Endothelial cell (in vitro differentiated cells): ENCODE results near the gene TMEM135. TPM values are rescaled to one million over a fixed set of nuclear protein-coding genes. Genes with fewer than 3 reads are reported as not detected.
"Not testable (repeated sequence)": the region's sequence is repeated elsewhere in the genome, so short reads cannot be mapped to it uniquely, and the experiment has no call there.

Source experiments
- DNase-seq: peaks from one replicate; pipeline ENCODE4 v3.0.0; 2021; ENCODE audit warnings: low spot score
- H3K27ac Mint-ChIP-seq: one replicate; pipeline ENCODE4 v1.8.0; 2021; ENCODE audit warnings: mixed read lengths, inconsistent platforms; ENCODE audit not compliant: unreplicated experiment
- H3K27me3 Mint-ChIP-seq: one replicate; pipeline ENCODE4 v1.8.0; 2021; ENCODE audit warnings: mild to moderate bottlenecking, moderate library complexity, mixed read lengths, inconsistent platforms; ENCODE audit not compliant: unreplicated experiment
- H3K36me3 Mint-ChIP-seq: one replicate; pipeline ENCODE4 v1.8.0; 2021; ENCODE audit warnings: mild to moderate bottlenecking, low read depth, mixed read lengths, inconsistent platforms; ENCODE audit not compliant: unreplicated experiment
- H3K4me1 Mint-ChIP-seq: one replicate; pipeline ENCODE4 v1.8.0; 2021; ENCODE audit warnings: mild to moderate bottlenecking, mixed read lengths, inconsistent platforms; ENCODE audit not compliant: unreplicated experiment
- H3K4me3 Mint-ChIP-seq: one replicate; pipeline ENCODE4 v1.8.0; 2021; ENCODE audit warnings: mild to moderate bottlenecking, mixed read lengths, inconsistent platforms; ENCODE audit not compliant: unreplicated experiment
- H3K9me3 Mint-ChIP-seq: one replicate; pipeline ENCODE4 v1.8.0; 2021; ENCODE audit warnings: mixed read lengths, inconsistent platforms; ENCODE audit not compliant: unreplicated experiment
- CTCF ChIP-seq: fragments of 200-600 bp; sonication (generic); IDR thresholded peaks from one replicate; pipeline ENCODE4 v1.5.0; 2021; ENCODE audit warnings: antibody characterized with exemption; ENCODE audit not compliant: unreplicated experiment
- total RNA-seq: library from RNA; stranded (reverse); fragmentation: NEBNext Ultra II Directional; extraction: Animal tissue kit (Norgen Biotek cat#: 25700); gene quantifications from one replicate; pipeline ENCODE4 v1.2.1, GENCODE V29; 2021; ENCODE audit not compliant: unreplicated experiment

The TMEM135 gene
- total RNA-seq, 1 donor from 2014 or later = 49.7 TPM

DNA sequence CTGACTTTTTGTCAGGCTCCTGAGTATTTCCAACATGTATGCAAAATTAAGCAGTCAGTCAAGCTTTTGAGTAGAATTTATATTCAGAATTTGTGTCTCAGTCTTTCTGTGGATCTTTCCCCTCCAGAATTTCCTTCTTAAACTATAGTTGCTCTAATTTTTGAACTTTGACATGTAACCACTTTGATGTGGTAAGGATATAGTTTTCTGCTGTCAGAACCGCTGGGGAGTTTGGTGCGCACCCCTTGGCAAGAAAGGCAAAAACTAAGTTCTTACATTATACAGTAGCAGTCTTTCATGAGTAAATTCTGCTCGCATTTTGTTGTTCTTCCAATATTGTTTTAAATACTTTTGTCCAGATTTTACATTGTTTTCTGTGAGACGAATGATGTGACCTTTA, 105.9 kb downstream of the TMEM135 start:
- H3K36me3 Mint-ChIP-seq = peaks cover 9% of the 10 kb centered on the region
- H3K4me3 Mint-ChIP-seq = no peak overlapping the region
- peaks cover 4% of the 10 kb centered on the region for H3K9me3 Mint-ChIP-seq
- no peak for DNase-seq
- TF ChIP-seq CTCF = no peak
- no peaks in the 10 kb centered on the region for H3K27me3 Mint-ChIP-seq
- H3K4me1 Mint-ChIP-seq = peaks cover 22% of the 10 kb centered on the region
- no peak overlapping the region for H3K27ac Mint-ChIP-seq

GRCh38 chr11:87144252-87144651, 106.5 kb downstream of the TMEM135 start:
- no peak for DNase-seq
- peaks cover 5% of the 10 kb centered on the region for H3K36me3 Mint-ChIP-seq
- H3K4me3 Mint-ChIP-seq = no peak overlapping the region
- H3K27me3 Mint-ChIP-seq = no peaks in the 10 kb centered on the region
- TF ChIP-seq CTCF = no peak
- H3K9me3 Mint-ChIP-seq = peaks cover 2% of the 10 kb centered on the region
- H3K27ac Mint-ChIP-seq = no peak overlapping the region
- peaks cover 27% of the 10 kb centered on the region for H3K4me1 Mint-ChIP-seq

- TF ChIP-seq CTCF = no peak
These were observed 111.0 kb downstream of the TMEM135 start for GRCh38 chr11:87148749-87149148.

DNA sequence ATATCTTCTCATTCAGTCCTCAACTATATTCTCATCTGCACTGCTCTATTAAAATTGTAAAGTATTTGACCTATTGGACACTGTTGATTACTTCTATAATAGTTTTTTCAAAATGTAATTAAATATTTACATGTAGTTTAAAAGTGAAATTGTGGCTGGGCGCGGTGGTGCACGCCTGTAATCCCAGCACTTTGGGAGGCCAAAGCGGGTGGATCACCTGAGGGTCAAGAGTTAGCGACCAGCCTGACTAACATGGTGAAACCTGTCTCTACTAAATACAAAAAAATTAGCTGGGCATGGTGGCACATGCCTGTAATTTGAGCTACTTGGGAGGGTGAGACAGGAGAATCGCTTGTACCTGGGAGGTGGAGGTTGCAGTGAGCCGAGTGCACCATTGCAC, 112.0 kb downstream of the TMEM135 start:
- not testable (repeated sequence) for H3K4me3 Mint-ChIP-seq, H3K27me3 Mint-ChIP-seq, H3K36me3 Mint-ChIP-seq, H3K9me3 Mint-ChIP-seq, DNase-seq
- H3K4me1 Mint-ChIP-seq = peaks cover 30% of the 10 kb centered on the region
- peak overlapping the region; percentile 87 for H3K27ac Mint-ChIP-seq

More at GRCh38 chr11:87148749-87149148, 111.0 kb downstream of the TMEM135 start:
- Mint-ChIP-seq H3K4me3 (no peak overlapping the region), H3K4me1 (peaks cover 30% of the 10 kb centered on the region), H3K9me3 (no peaks in the 10 kb centered on the region), H3K27me3 (no peaks in the 10 kb centered on the region), H3K36me3 (no peaks in the 10 kb centered on the region), H3K27ac (no peak overlapping the region)
- DNase-seq = no peak

- no peaks in the 10 kb centered on the region for H3K27me3 Mint-ChIP-seq
- peaks cover 35% of the 10 kb centered on the region for H3K4me1 Mint-ChIP-seq
- peak overlapping the region; percentile 50 for H3K27ac Mint-ChIP-seq
- no peak overlapping the region for H3K4me3 Mint-ChIP-seq
- no peak for TF ChIP-seq CTCF
- no peak for DNase-seq
- H3K9me3 Mint-ChIP-seq = no peaks in the 10 kb centered on the region
- no peaks in the 10 kb centered on the region for H3K36me3 Mint-ChIP-seq
These were observed 113.2 kb downstream of the TMEM135 start for GRCh38 chr11:87150936-87151335.

- H3K4me3 Mint-ChIP-seq = no peak overlapping the region
- no peaks in the 10 kb centered on the region for H3K27me3 Mint-ChIP-seq
- peaks cover 27% of the 10 kb centered on the region for H3K4me1 Mint-ChIP-seq
- no peaks in the 10 kb centered on the region for H3K36me3 Mint-ChIP-seq
- DNase-seq = no peak
- no peak overlapping the region for H3K27ac Mint-ChIP-seq
- no peaks in the 10 kb centered on the region for H3K9me3 Mint-ChIP-seq
- TF ChIP-seq CTCF = no peak
These were observed 116.5 kb downstream of the TMEM135 start for GRCh38 chr11:87154246-87154645.
